ENCODE results near the gene HCFC2.
"Not testable (repeated sequence)": the region's sequence is repeated elsewhere in the genome, so short reads cannot be mapped to it uniquely, and the experiment has no call there.

Gene HCFC2

GRCh38 chr12:104058802-104059201 lies 5.5 kb upstream of the HCFC2 start:
- DNase-seq, result no peak

GRCh38 chr12:104059963-104060362 lies 4.4 kb upstream of the HCFC2 start:
- no peak for DNase-seq

- DNase-seq, result no peak
Measured at GRCh38 chr12:104060791-104061190, 3.5 kb upstream of the HCFC2 start.

- no peak for DNase-seq
Measured at GRCh38 chr12:104063712-104064030, 660 bp upstream of the HCFC2 start.

GRCh38 chr12:104064842-104065427 lies 604 bp downstream of the HCFC2 start:
- no peak for DNase-seq

- DNase-seq, result no peak
Measured at GRCh38 chr12:104072099-104072498, 7.8 kb downstream of the HCFC2 start.

GRCh38 chr12:104073699-104074098 lies 9.4 kb downstream of the HCFC2 start:
- no peak for DNase-seq

- DNase-seq, result no peak
Measured at GRCh38 chr12:104079024-104079423, 14.7 kb downstream of the HCFC2 start.

- DNase-seq, result no peak
Measured at GRCh38 chr12:104080764-104081163, 16.4 kb downstream of the HCFC2 start.

GRCh38 chr12:104083769-104084475 lies 19.6 kb downstream of the HCFC2 start:
- DNase-seq, result no peak

GRCh38 chr12:104090685-104091084 lies 26.4 kb downstream of the HCFC2 start:
- no peak for DNase-seq

- DNase-seq, result no peak
Measured at GRCh38 chr12:104091136-104091535, 26.8 kb downstream of the HCFC2 start.

- no peak for DNase-seq
Measured at GRCh38 chr12:104094284-104094683, 30.0 kb downstream of the HCFC2 start.

GRCh38 chr12:104095289-104095688 lies 31.0 kb downstream of the HCFC2 start:
- no peak for DNase-seq

- no peak for DNase-seq
Measured at GRCh38 chr12:104097954-104098353, 33.6 kb downstream of the HCFC2 start.

- DNase-seq, result no peak
Measured at GRCh38 chr12:104105461-104105860, 41.1 kb downstream of the HCFC2 start.

- no peak for DNase-seq
Measured at GRCh38 chr12:104106965-104107364, 42.6 kb downstream of the HCFC2 start.

- DNase-seq, result peak; percentile 83
Measured at GRCh38 chr12:104108755-104109445, 44.6 kb downstream of the HCFC2 start.

GRCh38 chr12:104109446-104110271 lies 45.3 kb downstream of the HCFC2 start:
- no peak for DNase-seq

GRCh38 chr12:104114834-104115586 lies 50.7 kb downstream of the HCFC2 start:
- DNase-seq, result not testable (repeated sequence)

GRCh38 chr12:104115587-104115975 lies 51.2 kb downstream of the HCFC2 start:
- DNase-seq, result no peak

GRCh38 chr12:104121001-104121400 lies 56.7 kb downstream of the HCFC2 start:
- no peak for DNase-seq

GRCh38 chr12:104122298-104122697 lies 58.0 kb downstream of the HCFC2 start:
- DNase-seq, result no peak
